Lower lobe of right lung (tissue), 2 donors: ENCODE results near the gene ADISSP. TPM values are rescaled to one million over a fixed set of nuclear protein-coding genes. Genes with fewer than 3 reads are reported as not detected.

Experiments
- ATAC-seq, 2 donors: fragments of 200-7000 bp; cut with Tn5 transposase; one replicate each; pipeline ENCODE4 v1.9.1; 2020 to 2022; ENCODE audit warnings: mild to moderate bottlenecking in 2 of 2, moderate library complexity in 2 of 2
- DNase-seq: peaks from one replicate; pipeline ENCODE4 v3.0.0-alpha.2; 2020
- H3K27ac ChIP-seq: fragments of 200-600 bp; one replicate; pipeline ENCODE4 v1.8.0; 2022
- H3K27me3 ChIP-seq: fragments of 200-600 bp; one replicate; pipeline ENCODE4 v1.8.0; 2022; ENCODE audit warnings: low read depth
- H3K36me3 ChIP-seq: fragments of 200-600 bp; one replicate; pipeline ENCODE4 v1.8.0; 2022; ENCODE audit warnings: mild to moderate bottlenecking
- H3K4me1 ChIP-seq: fragments of 200-600 bp; one replicate; pipeline ENCODE4 v1.8.0; 2022
- H3K4me3 ChIP-seq: fragments of 200-600 bp; one replicate; pipeline ENCODE4 v1.8.0; 2022; ENCODE audit warnings: mild to moderate bottlenecking
- H3K9me3 ChIP-seq: fragments of 200-600 bp; one replicate; pipeline ENCODE4 v1.8.0; 2022
- CTCF ChIP-seq: fragments of 200-600 bp; IDR thresholded peaks from one replicate; pipeline ENCODE4 v1.8.0; 2022; ENCODE audit warnings: antibody characterized with exemption, mild to moderate bottlenecking
- intact Hi-C: fragments of 100-400 bp; cut with DNase I; formaldehyde crosslinking; loops from one replicate; pipeline ENCODE4 v1.11.0; 2022
- total RNA-seq: library from RNA; stranded (reverse); fragmentation: NEBNext Ultra II Directional; extraction: Animal tissue kit (Norgen Biotek cat#: 25700); gene quantifications from one replicate; pipeline ENCODE4 v1.2.1, GENCODE V29; 2021
- donor health status: DM: no; HTN: yes; CAD: no; lungs with severe emphysema.

ADISSP gene
- total RNA-seq, 1 donor from 2014 or later = 33.2 TPM

GRCh38 chr20:3707508-3707899 is 60.0 kb downstream of the ADISSP start:
- Histone ChIP-seq H3K27ac (no peak overlapping the region), H3K27me3 (peaks cover 3% of the 10 kb centered on the region), H3K36me3 (no peaks in the 10 kb centered on the region), H3K9me3 (no peaks in the 10 kb centered on the region), H3K4me3 (no peak overlapping the region), H3K4me1 (peaks cover 16% of the 10 kb centered on the region)
- intact Hi-C loops = no loop called here
- no peak for ATAC-seq
- DNase-seq = no peak
- no peak for TF ChIP-seq CTCF

- no peaks in the 10 kb centered on the region for H3K9me3 ChIP-seq
- peaks cover 16% of the 10 kb centered on the region for H3K4me1 ChIP-seq
- H3K36me3 ChIP-seq = no peaks in the 10 kb centered on the region
- H3K27ac ChIP-seq = no peak overlapping the region
- intact Hi-C loops = no loop called here
- H3K4me3 ChIP-seq = no peak overlapping the region
- TF ChIP-seq CTCF = no peak
- H3K27me3 ChIP-seq = no peaks in the 10 kb centered on the region
- DNase-seq (no peak), ATAC-seq (peak in 1 of 2 donors; percentile 46)
Observed at GRCh38 chr20:3706774-3707507, 60.6 kb downstream of the ADISSP start.

GRCh38 chr20:3705970-3706739 is 61.4 kb downstream of the ADISSP start:
- no peak for ATAC-seq
- intact Hi-C loops = no loop called here

GRCh38 chr20:3705491-3705969 is 62.0 kb downstream of the ADISSP start:
- H3K36me3 ChIP-seq = peaks cover 4% of the 10 kb centered on the region
- H3K4me3 ChIP-seq = no peak overlapping the region
- no peaks in the 10 kb centered on the region for H3K9me3 ChIP-seq
- no peak for TF ChIP-seq CTCF
- H3K27me3 ChIP-seq = no peaks in the 10 kb centered on the region
- DNase-seq (no peak), ATAC-seq (no peak)
- H3K4me1 ChIP-seq = peaks cover 8% of the 10 kb centered on the region
- intact Hi-C loops = no loop called here
- H3K27ac ChIP-seq = no peak overlapping the region

More at GRCh38 chr20:3705970-3706739, 61.4 kb downstream of the ADISSP start:
- TF ChIP-seq CTCF = no peak
- no peak for DNase-seq
- Histone ChIP-seq H3K4me1 (peaks cover 15% of the 10 kb centered on the region), H3K9me3 (no peaks in the 10 kb centered on the region), H3K36me3 (peaks cover 4% of the 10 kb centered on the region), H3K4me3 (no peak overlapping the region), H3K27ac (no peak overlapping the region), H3K27me3 (no peaks in the 10 kb centered on the region)

- no peak for TF ChIP-seq CTCF
- intact Hi-C loops = no loop called here
- H3K27me3 ChIP-seq = no peaks in the 10 kb centered on the region
Observed at GRCh38 chr20:3704087-3704486, 63.5 kb downstream of the ADISSP start.

More at GRCh38 chr20:3704087-3704486, 63.5 kb downstream of the ADISSP start:
- no peak for DNase-seq
- Histone ChIP-seq H3K9me3 (no peaks in the 10 kb centered on the region), H3K4me3 (no peak overlapping the region), H3K36me3 (peaks cover 4% of the 10 kb centered on the region), H3K4me1 (no peaks in the 10 kb centered on the region), H3K27ac (no peak overlapping the region)
- no peak for ATAC-seq

Other genes starting within 250 kb of the ADISSP start
- not detected for gene GFRA4, start 104.4 kb downstream of the ADISSP start, total RNA-seq
- gene ADAM33, start 85.7 kb downstream of the ADISSP start, total RNA-seq = 11.7 TPM
- 114 TPM for gene SIGLEC1, start 55.2 kb downstream of the ADISSP start, total RNA-seq
- gene HSPA12B, start 35.1 kb downstream of the ADISSP start, total RNA-seq = 36.9 TPM
- gene SPEF1, start 13.7 kb upstream of the ADISSP start, total RNA-seq = 3.9 TPM
- 76.2 TPM for gene CENPB, start 19.0 kb upstream of the ADISSP start, total RNA-seq
- gene CDC25B, start 28.6 kb upstream of the ADISSP start, total RNA-seq = 97.7 TPM
- gene AP5S1, start 52.8 kb upstream of the ADISSP start, total RNA-seq = 11.1 TPM
- 42.9 TPM for gene MAVS, start 79.1 kb upstream of the ADISSP start, total RNA-seq
- gene PANK2, start 121.6 kb upstream of the ADISSP start, total RNA-seq = 39.1 TPM
- gene RNF24, start 247.8 kb upstream of the ADISSP start, total RNA-seq = 25.1 TPM